ENCODE data around the gene CDH23.

The CDH23 gene

GRCh38 chr10:71392791-71393781 is 3.6 kb upstream of the CDH23 start:
- DNase-seq (ENCODE audit: low spot score), result no peak

GRCh38 chr10:71393841-71394475 is 2.8 kb upstream of the CDH23 start:
- DNase-seq (ENCODE audit: low spot score), result no peak

GRCh38 chr10:71394926-71395562 is 1.7 kb upstream of the CDH23 start:
- DNase-seq (ENCODE audit: low spot score), result no peak

DNA sequence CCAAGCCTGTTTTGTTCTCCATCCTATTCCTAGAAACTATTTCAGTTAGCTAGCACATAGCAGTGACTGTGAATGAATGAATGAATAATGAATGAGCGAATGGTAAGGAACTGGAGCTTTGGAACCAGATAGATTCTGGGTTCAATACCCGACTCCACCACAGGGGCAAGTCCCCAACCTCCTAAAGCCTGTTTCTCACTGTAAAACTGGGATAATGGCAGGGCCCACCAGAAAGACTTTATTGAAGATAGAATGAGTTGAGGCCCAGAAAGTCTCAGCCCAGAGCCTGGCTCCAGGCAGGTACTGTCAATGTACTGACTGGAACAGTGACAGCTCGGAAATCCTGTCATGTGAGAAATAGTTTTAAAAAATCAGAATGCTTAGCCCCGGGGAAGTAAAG is 1.1 kb upstream of the CDH23 start:
- DNase-seq (ENCODE audit: low spot score), result no peak

DNA sequence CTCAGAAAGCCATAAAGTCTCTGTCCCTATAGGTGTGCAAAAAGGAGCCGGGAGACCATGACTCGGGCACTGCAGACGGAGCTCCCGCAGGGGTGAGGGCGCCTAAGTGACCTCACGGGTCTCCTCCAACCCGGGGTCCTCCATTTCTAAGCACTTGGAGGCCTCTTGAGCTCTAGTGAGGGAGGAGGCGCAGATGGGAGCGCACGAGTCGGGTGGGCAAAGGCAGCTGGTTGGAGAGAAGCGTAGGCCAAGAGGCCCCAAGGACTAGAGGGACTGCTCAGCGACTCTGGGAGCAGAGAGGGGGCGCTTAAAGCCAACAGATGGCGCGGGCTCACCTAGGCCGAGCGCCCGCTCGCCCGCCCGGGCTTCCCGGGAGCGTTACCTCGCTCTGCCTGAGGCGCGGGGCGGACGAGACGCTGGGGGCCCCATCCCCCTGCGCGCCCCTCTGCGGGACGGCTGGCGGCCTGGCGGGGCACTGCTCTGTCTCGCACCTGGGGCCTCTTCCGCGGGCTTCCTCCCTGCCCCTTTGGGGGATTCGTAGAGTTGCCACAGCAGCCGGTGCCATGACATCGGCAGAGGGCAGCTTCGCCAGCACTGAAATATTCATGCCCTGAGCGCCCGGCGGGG is 523 bp upstream of the CDH23 start:
- no peak for DNase-seq (ENCODE audit: low spot score)

GRCh38 chr10:71397296-71398212 is 834 bp downstream of the CDH23 start:
- DNase-seq (ENCODE audit: low spot score), result no peak

DNA sequence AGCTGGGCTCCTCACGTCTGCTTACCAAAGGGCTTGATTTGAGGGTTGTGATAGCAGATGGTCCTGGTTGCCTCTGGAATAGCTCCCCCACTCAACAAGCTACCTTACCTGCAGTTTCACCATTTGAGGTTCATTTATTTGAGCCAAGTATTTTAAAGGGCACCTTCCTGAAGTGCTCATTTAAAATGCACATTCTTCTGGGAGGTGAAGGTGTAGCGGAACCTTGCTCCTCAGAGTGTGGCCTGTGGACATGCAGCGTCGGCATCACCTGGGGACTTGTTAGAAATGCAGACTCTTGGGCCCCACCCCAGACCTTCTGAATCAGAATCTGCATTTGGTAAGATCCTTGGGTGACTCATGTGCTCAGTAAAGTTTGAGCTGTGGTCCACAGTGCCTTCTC is 2.3 kb downstream of the CDH23 start:
- DNase-seq (ENCODE audit: low spot score), result no peak

GRCh38 chr10:71399946-71400345 is 3.2 kb downstream of the CDH23 start:
- DNase-seq (ENCODE audit: low spot score), result no peak

- no peak for DNase-seq (ENCODE audit: low spot score)
These were observed 4.3 kb downstream of the CDH23 start for GRCh38 chr10:71401056-71401455.

DNA sequence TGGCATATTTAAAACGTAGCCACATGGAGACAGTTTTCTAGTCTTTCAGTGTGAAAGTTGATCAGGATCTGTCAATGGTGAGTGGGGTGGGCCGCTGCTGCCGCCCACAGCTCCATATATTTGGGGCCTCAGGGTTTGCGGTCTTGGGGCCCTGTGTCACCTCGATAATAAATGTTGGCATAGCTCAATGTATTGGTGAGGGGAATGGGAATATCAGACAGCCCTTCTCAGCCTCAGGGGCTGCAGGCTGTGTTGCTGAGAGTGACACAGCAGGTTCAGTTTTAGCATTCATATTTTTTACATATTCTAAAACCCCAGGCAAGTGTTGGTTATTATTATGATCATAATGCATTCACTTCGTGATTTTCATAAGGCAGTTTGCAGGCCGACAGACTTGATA is 5.3 kb downstream of the CDH23 start:
- DNase-seq (ENCODE audit: low spot score), result no peak

GRCh38 chr10:71404503-71405295 is 8.0 kb downstream of the CDH23 start:
- DNase-seq (ENCODE audit: low spot score), result no peak

DNA sequence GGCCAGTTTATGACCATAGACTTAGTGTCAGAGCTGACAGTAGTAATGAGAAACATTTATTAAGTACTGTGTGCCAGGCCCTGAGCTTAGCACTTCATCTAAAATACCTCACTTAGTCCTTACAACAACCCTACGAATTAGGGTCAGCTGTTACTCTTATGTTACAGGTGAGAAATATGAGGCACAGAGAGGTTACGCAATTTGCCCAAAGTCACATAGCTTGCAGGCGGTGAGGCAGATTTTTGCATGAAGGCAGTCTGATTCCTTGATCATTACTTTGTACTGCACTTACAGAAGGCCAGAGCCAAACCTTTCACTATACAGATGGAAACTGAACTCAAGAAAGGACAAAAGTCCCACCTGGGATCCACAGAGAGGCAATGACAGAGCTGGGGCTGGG is 10.2 kb downstream of the CDH23 start:
- no peak for DNase-seq (ENCODE audit: low spot score)

GRCh38 chr10:71408436-71409225 is 11.9 kb downstream of the CDH23 start:
- DNase-seq (ENCODE audit: low spot score), result no peak

GRCh38 chr10:71409516-71410104 is 12.9 kb downstream of the CDH23 start:
- no peak for DNase-seq (ENCODE audit: low spot score)

GRCh38 chr10:71413581-71413980 is 16.9 kb downstream of the CDH23 start:
- DNase-seq (ENCODE audit: low spot score), result no peak

GRCh38 chr10:71414359-71414758 is 17.6 kb downstream of the CDH23 start:
- no peak for DNase-seq (ENCODE audit: low spot score)

- DNase-seq (ENCODE audit: low spot score), result no peak
These were observed 22.4 kb downstream of the CDH23 start for GRCh38 chr10:71419002-71419540.

GRCh38 chr10:71419750-71420149 is 23.0 kb downstream of the CDH23 start:
- DNase-seq (ENCODE audit: low spot score), result no peak

- DNase-seq (ENCODE audit: low spot score), result no peak
These were observed 24.3 kb downstream of the CDH23 start for GRCh38 chr10:71421075-71421434.

Measured in activated CD4-positive, alpha-beta T cell treated with anti-CD3 and anti-CD28 coated beads, Interleukin-2, Interleukin-4, amounts not matched to agents 100 ng/mL and 50 ng/mL, durations not matched to agents 16 hours and 8 hours (primary cell).